ENCODE data around the gene ARMC10.
"Not testable (repeated sequence)": the region's sequence is repeated elsewhere in the genome, so short reads cannot be mapped to it uniquely, and the experiment has no call there.

- not testable (repeated sequence) for TF ChIP-seq CTCF, POLR2A (IDR thresholded peaks at IDR 0.05)
These were observed 33.1 kb upstream of the ARMC10 start for GRCh38 chr7:103041815-103042214.
